HCT116 (cell line): ENCODE results near the gene SUPT16H.

Experiments used
- CTCF ChIP-seq, 3 experiments: fragments of 200-600 bp in 1 of 3; sonication (generic) in 1 of 3; IDR thresholded peaks in 2 of 3; conservative IDR thresholded peaks in 1 of 3; 2 replicates each; pipeline ENCODE4 v1.5.1; 2012 to 2017; ENCODE audit warnings: low read depth in 2 of 3, low read length in 2 of 3, antibody characterized with exemption in 1 of 3, borderline replicate concordance in 1 of 3, control low read depth in 1 of 3, mild to moderate bottlenecking in 1 of 3, mixed read lengths in 1 of 3, mixed run types in 1 of 3, moderate library complexity in 1 of 3; ENCODE audit not compliant: insufficient read depth in 1 of 3
- EZH2 ChIP-seq: fragments of 200-600 bp; sonication (generic); IDR thresholded peaks from 2 replicates; pipeline ENCODE4 v1.6.1; 2017; ENCODE audit warnings: antibody characterized with exemption, mixed run types
- FOSL1 ChIP-seq: IDR thresholded peaks from 2 replicates; pipeline ENCODE4 v1.6.1; 2012; ENCODE audit warnings: low read depth
- JUND ChIP-seq: IDR thresholded peaks from 2 replicates; pipeline ENCODE4 v1.6.1; 2012
- POLR2A ChIP-seq: IDR thresholded peaks from 2 replicates; pipeline ENCODE4 v1.7.0; 2011; ENCODE audit warnings: borderline replicate concordance; ENCODE audit not compliant: insufficient read depth, insufficient read length; ENCODE audit errors: extremely low read depth
- POLR2AphosphoS5 ChIP-seq: IDR thresholded peaks from 2 replicates; pipeline ENCODE4 v1.6.1; 2011; ENCODE audit warnings: mild to moderate bottlenecking, low read depth, low read length, moderate library complexity
- SIN3A ChIP-seq: IDR thresholded peaks from 2 replicates; pipeline ENCODE4 v1.6.1; 2012; ENCODE audit warnings: low read depth
- YY1 ChIP-seq: IDR thresholded peaks from 2 replicates; pipeline ENCODE4 v1.6.1; 2011; ENCODE audit warnings: low read length, low read depth, moderate library complexity, mild to moderate bottlenecking; ENCODE audit not compliant: insufficient replicate concordance; ENCODE audit errors: extremely low read depth
- TF ChIP-seq, protein P1 (sequence below): IDR thresholded peaks from 2 replicates; pipeline ENCODE4 v1.6.1; 2012; ENCODE audit warnings: low read depth
- TF ChIP-seq, protein P2 (sequence below): IDR thresholded peaks from 2 replicates; pipeline ENCODE4 v1.6.1; 2012

GRCh38 chr14:21419528-21419927, 35.7 kb upstream of the SUPT16H start:
- TF ChIP-seq CTCF (IDR thresholded peaks at IDR 0.05 in 2 of 3, conservative IDR thresholded peaks at IDR 0.05 in 1 of 3; ENCODE audit: borderline replicate concordance in 1 of 3, insufficient read depth in 1 of 3, low read depth in 2 of 3, low read length in 2 of 3), result no peak
- no peak for TF ChIP-seq POLR2AphosphoS5
- no peak for TF ChIP-seq FOSL1
- TF ChIP-seq YY1, result no peak
- no peak for TF ChIP-seq SIN3A
- TF ChIP-seq, protein P1, sequence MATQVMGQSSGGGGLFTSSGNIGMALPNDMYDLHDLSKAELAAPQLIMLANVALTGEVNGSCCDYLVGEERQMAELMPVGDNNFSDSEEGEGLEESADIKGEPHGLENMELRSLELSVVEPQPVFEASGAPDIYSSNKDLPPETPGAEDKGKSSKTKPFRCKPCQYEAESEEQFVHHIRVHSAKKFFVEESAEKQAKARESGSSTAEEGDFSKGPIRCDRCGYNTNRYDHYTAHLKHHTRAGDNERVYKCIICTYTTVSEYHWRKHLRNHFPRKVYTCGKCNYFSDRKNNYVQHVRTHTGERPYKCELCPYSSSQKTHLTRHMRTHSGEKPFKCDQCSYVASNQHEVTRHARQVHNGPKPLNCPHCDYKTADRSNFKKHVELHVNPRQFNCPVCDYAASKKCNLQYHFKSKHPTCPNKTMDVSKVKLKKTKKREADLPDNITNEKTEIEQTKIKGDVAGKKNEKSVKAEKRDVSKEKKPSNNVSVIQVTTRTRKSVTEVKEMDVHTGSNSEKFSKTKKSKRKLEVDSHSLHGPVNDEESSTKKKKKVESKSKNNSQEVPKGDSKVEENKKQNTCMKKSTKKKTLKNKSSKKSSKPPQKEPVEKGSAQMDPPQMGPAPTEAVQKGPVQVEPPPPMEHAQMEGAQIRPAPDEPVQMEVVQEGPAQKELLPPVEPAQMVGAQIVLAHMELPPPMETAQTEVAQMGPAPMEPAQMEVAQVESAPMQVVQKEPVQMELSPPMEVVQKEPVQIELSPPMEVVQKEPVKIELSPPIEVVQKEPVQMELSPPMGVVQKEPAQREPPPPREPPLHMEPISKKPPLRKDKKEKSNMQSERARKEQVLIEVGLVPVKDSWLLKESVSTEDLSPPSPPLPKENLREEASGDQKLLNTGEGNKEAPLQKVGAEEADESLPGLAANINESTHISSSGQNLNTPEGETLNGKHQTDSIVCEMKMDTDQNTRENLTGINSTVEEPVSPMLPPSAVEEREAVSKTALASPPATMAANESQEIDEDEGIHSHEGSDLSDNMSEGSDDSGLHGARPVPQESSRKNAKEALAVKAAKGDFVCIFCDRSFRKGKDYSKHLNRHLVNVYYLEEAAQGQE, result no peak
- TF ChIP-seq EZH2, result no peak
- TF ChIP-seq, protein P2, sequence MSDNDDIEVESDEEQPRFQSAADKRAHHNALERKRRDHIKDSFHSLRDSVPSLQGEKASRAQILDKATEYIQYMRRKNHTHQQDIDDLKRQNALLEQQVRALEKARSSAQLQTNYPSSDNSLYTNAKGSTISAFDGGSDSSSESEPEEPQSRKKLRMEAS, result no peak
- TF ChIP-seq POLR2A, result no peak
- TF ChIP-seq JUND, result no peak
